ENCODE measurements around the gene TMEM107.

TMEM107 gene

GRCh38 chr17:8221663-8222379, 45.6 kb upstream of the TMEM107 start (continued):
- TF ChIP-seq ZNF561 (tag by site-specific recombination; IDR thresholded peaks at IDR 0.05; ENCODE audit: borderline replicate concordance) (peak; percentile 20), ZNF274 (IDR thresholded peaks at IDR 0.05; ENCODE audit: low read length) (no peak), ZNF274 (tag by site-specific recombination; IDR thresholded peaks at IDR 0.05; ENCODE audit: borderline replicate concordance) (no peak), ZNF426 (tag by site-specific recombination; IDR thresholded peaks at IDR 0.05) (no peak), SP2 (tag by site-specific recombination; IDR thresholded peaks at IDR 0.05) (no peak), ZBTB48 (tag by site-specific recombination; IDR thresholded peaks at IDR 0.05) (peak; percentile 87; the same call in 1 of the 2 replicates), FEZF1 (tag by site-specific recombination; IDR thresholded peaks at IDR 0.05) (0 out of 2 replicates have a peak, but pooled peaks have one; percentile 33), ZNF664 (tag by site-specific recombination; IDR thresholded peaks at IDR 0.05) (0 out of 2 replicates have a peak, but pooled peaks have one; percentile 21), ZFP41 (tag by site-specific recombination; IDR thresholded peaks at IDR 0.05; ENCODE audit: borderline replicate concordance) (no peak), ZNF266 (tag by site-specific recombination; IDR thresholded peaks at IDR 0.05; ENCODE audit: low read depth) (no peak), WT1 (tag by site-specific recombination; IDR thresholded peaks at IDR 0.05) (no peak; the same call in 1 of the 2 replicates), ZNF132 (tag by site-specific recombination; IDR thresholded peaks at IDR 0.05; ENCODE audit: borderline replicate concordance) (no peak), ZNF175 (tag by site-specific recombination; IDR thresholded peaks at IDR 0.05) (no peak), ZNF280D (tag by site-specific recombination; IDR thresholded peaks at IDR 0.05) (0 out of 2 replicates have a peak, but pooled peaks have one; percentile 61), GLI2 (tag by site-specific recombination; IDR thresholded peaks at IDR 0.05; ENCODE audit: borderline replicate concordance, low read depth) (peak; percentile 12; the same call in 1 of the 2 replicates), KLF7 (tag by site-specific recombination; IDR thresholded peaks at IDR 0.05; ENCODE audit: borderline replicate concordance) (no peak), ZNF529 (tag by site-specific recombination; IDR thresholded peaks at IDR 0.05; ENCODE audit: insufficient replicate concordance) (no peak), MEIS1 (CRISPR knock-in tag; IDR thresholded peaks at IDR 0.05; ENCODE audit: borderline replicate concordance) (no peak), PRDM2 (tag by site-specific recombination; IDR thresholded peaks at IDR 0.05; ENCODE audit: borderline replicate concordance) (no peak), YY1 (tag by site-specific recombination; IDR thresholded peaks at IDR 0.05) (peak; percentile 62), ZFP37 (tag by site-specific recombination; IDR thresholded peaks at IDR 0.05) (no peak), ZNF19 (tag by site-specific recombination; IDR thresholded peaks at IDR 0.05; ENCODE audit: low read depth) (no peak), INSM2 (tag by site-specific recombination; IDR thresholded peaks at IDR 0.05) (0 out of 2 replicates have a peak, but pooled peaks have one; percentile 17), HOXC10 (CRISPR knock-in tag; IDR thresholded peaks at IDR 0.05) (no peak), HOXD13 (CRISPR knock-in tag; IDR thresholded peaks at IDR 0.05; ENCODE audit: borderline replicate concordance) (no peak), ZNF302 (tag by site-specific recombination; IDR thresholded peaks at IDR 0.05; ENCODE audit: low read depth) (no peak)
